Esophagus muscularis mucosa (tissue), 4 donors: Measurements from ENCODE around the gene NFAT5.

Experiments
- EP300 ChIP-seq: sonication (generic); formaldehyde crosslinking; IDR thresholded peaks from one replicate; pipeline ENCODE4 v1.6.1; 2017; ENCODE audit warnings: antibody characterized with exemption
- POLR2A ChIP-seq: fragments of 450-650 bp; IDR thresholded peaks from one replicate; pipeline ENCODE4 v1.6.1; 2017; ENCODE audit warnings: antibody characterized with exemption, moderate library complexity, mild to moderate bottlenecking, low read depth
- TF ChIP-seq, protein P1 (sequence below), 3 experiments: fragments of 200-600 bp in 2 of 3; fragments of 450-650 bp in 1 of 3; sonication (generic) in 2 of 3; IDR thresholded peaks; one replicate each; pipeline ENCODE4 v1.5.1; 2017 to 2019; ENCODE audit warnings: antibody characterized with exemption in 3 of 3, mild to moderate bottlenecking in 2 of 3, moderate library complexity in 1 of 3

DNA sequence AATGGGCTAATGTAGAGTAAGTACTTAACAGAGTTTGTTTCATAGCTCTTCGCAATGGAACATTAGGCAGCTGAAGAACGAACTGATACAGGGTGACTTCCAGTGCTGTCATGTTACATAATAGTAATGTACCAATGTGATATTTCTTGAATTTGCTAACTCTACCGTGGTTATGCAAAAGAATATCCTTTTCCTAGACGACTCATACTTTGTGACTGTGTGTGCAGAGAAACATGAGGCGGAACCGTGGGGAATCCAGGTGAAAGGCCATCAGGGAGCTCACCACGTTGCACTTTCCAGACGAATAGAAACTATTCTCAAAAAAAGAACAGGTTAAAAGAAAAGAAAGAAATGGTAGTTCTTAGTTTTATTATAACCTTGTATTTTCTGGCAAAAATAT is 175.8 kb downstream of the NFAT5 start:
- TF ChIP-seq, protein P1, sequence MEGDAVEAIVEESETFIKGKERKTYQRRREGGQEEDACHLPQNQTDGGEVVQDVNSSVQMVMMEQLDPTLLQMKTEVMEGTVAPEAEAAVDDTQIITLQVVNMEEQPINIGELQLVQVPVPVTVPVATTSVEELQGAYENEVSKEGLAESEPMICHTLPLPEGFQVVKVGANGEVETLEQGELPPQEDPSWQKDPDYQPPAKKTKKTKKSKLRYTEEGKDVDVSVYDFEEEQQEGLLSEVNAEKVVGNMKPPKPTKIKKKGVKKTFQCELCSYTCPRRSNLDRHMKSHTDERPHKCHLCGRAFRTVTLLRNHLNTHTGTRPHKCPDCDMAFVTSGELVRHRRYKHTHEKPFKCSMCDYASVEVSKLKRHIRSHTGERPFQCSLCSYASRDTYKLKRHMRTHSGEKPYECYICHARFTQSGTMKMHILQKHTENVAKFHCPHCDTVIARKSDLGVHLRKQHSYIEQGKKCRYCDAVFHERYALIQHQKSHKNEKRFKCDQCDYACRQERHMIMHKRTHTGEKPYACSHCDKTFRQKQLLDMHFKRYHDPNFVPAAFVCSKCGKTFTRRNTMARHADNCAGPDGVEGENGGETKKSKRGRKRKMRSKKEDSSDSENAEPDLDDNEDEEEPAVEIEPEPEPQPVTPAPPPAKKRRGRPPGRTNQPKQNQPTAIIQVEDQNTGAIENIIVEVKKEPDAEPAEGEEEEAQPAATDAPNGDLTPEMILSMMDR (IDR thresholded peaks at IDR 0.05), result no peak
- TF ChIP-seq POLR2A (no peak), EP300 (no peak)
